GM12864 (cell line): ENCODE measurements around the gene KMO.

ENCODE experiments used
- DNase-seq: peaks from one replicate; pipeline ENCODE4 v3.0.0-alpha.2; 2011; ENCODE audit warnings: low read depth
- H3K4me3 ChIP-seq: 2 replicates; pipeline ENCODE4 v1.5.1; 2011; ENCODE audit warnings: mild to moderate bottlenecking, low read depth, low read length, control low read depth
- TF ChIP-seq, protein P1 (sequence below): IDR thresholded peaks from 2 replicates; pipeline ENCODE4 v1.5.1; 2011; ENCODE audit warnings: low read depth, mild to moderate bottlenecking, moderate library complexity, low read length, control low read depth, inconsistent platforms; ENCODE audit errors: missing control alignments

The KMO gene

DNA sequence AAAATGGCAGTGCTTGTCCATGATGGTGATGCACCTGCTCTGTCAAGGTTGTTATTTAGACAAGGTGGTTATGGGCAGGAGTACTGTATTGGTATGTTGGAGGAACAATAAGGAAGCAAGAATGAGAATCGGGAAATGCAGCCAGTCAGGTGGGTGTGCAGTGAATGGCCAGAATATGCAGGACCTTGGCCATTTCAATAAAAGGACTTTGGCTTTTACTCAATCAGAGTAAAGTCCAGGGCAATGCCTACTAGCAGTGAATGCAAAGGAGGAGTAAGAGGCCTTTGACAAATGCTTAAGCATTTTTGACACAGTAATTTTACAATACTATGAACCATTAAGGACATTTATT is 110.4 kb downstream of the KMO start:
- no peak overlapping the region for H3K4me3 ChIP-seq
- DNase-seq: no peak
- TF ChIP-seq, protein P1, sequence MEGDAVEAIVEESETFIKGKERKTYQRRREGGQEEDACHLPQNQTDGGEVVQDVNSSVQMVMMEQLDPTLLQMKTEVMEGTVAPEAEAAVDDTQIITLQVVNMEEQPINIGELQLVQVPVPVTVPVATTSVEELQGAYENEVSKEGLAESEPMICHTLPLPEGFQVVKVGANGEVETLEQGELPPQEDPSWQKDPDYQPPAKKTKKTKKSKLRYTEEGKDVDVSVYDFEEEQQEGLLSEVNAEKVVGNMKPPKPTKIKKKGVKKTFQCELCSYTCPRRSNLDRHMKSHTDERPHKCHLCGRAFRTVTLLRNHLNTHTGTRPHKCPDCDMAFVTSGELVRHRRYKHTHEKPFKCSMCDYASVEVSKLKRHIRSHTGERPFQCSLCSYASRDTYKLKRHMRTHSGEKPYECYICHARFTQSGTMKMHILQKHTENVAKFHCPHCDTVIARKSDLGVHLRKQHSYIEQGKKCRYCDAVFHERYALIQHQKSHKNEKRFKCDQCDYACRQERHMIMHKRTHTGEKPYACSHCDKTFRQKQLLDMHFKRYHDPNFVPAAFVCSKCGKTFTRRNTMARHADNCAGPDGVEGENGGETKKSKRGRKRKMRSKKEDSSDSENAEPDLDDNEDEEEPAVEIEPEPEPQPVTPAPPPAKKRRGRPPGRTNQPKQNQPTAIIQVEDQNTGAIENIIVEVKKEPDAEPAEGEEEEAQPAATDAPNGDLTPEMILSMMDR: no peak

DNA sequence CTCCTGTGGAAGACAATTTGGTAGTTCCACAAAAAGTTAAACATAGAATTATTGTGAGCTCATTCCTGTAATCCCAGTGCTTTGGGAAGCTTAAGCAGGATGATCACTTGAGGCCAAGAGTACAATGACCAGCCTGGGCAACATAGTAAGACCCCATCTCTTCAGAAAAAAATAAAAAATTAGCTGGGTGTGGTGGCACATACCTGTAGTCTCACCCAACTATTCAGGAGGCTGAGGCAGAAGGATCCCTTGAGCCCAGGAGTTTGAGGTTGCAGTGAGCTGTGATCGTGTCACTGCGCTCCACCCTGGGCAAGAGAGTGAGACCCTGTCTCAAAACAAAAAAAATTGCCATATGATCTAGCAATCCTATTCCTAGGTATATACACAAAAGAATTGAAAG is 112.1 kb downstream of the KMO start:
- no peak overlapping the region for H3K4me3 ChIP-seq
- TF ChIP-seq, protein P1: no peak
- DNase-seq: no peak

DNA sequence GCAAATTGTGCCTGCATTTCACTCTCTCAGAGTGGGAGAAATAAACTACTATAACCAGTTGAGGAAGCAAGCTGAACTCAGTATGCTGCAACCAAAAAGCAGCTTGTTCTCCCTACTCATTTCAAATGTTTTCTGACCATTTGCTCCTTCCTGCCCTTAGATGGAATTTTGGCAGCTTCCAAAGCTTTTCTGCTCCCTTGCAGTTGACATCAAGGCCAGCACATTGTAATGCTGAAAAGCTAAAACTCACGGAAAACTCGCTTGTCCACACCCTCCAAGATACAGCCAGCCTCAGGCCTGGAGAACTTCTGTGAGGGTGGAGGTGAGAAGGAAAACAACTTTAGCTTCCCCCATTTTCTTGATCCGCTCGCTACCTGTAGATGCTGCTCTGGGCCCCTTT is 113.0 kb downstream of the KMO start:
- DNase-seq: no peak
- H3K4me3 ChIP-seq: no peak overlapping the region
- TF ChIP-seq, protein P1: no peak
